Endothelial cell of umbilical vein (primary cell): ENCODE results near the gene USP11. TPM values are rescaled to one million over a fixed set of nuclear protein-coding genes. Genes with fewer than 3 reads are reported as not detected.
A peak's percentile ranks its signal among the peaks of the same experiment; 100 is the strongest.

ENCODE experiments used
- BruUV-seq: library from RNA; stranded (reverse); fragments of 400-500 nt; replicated peaks from 2 replicates; lab custom pipeline; 2021; lab: Mats Ljungman, UMichigan
- CTCF ChIA-PET: fragments of 300-600, 350-600 bp; sonication (Branson Sonifier 250); formaldehyde crosslinking; loops from one replicate; lab custom pipeline; 2021; ENCODE audit warnings: antibody characterized with exemption, inconsistent platforms; lab: Charles Lee
- POLR2A ChIA-PET: fragments of 300-600, 350-600 bp; sonication (Branson Sonifier 250); formaldehyde crosslinking; loops from one replicate; lab custom pipeline; 2021; ENCODE audit warnings: antibody characterized with exemption, inconsistent platforms; lab: Charles Lee
- DNase-seq: peaks from one replicate; pipeline ENCODE4 v3.0.0-alpha.2; 2011; ENCODE audit warnings: low read depth, low spot score
- FAIRE-seq: peaks from 2 replicates; lab custom pipeline; 2011; peaks lifted over from hg19 to GRCh38; lab: Jason Lieb, UNC
- H2AFZ ChIP-seq: 2 replicates; pipeline ENCODE4 v1.6.0; 2012; ENCODE audit warnings: low read depth, low read length, control low read depth, inconsistent platforms
- H3K27ac ChIP-seq: 2 replicates; pipeline ENCODE4 v1.5.1; 2011; ENCODE audit warnings: low read depth, mild to moderate bottlenecking, control low read depth, low read length, moderate library complexity; ENCODE audit not compliant: insufficient read depth
- H3K27me3 ChIP-seq, 2 experiments: 2 replicates each; pipeline versions ENCODE4 v1.6.0 to v1.6.1; 2011; ENCODE audit warnings: low read length in 2 of 2, mixed read lengths in 1 of 2; ENCODE audit not compliant: control insufficient read depth in 2 of 2, insufficient read depth in 2 of 2
- H3K36me3 ChIP-seq, 2 experiments: 2 replicates in 1 of 2; 3 replicates in 1 of 2; pipeline ENCODE4 v1.5.1; 2011; ENCODE audit warnings: low read length in 2 of 2, mild to moderate bottlenecking in 1 of 2, moderate library complexity in 1 of 2; ENCODE audit not compliant: control insufficient read depth in 2 of 2, insufficient read depth in 2 of 2; ENCODE audit errors: extremely low read depth in 1 of 2
- H3K4me1 ChIP-seq: 3 replicates; pipeline ENCODE4 v1.5.1; 2011; ENCODE audit warnings: mild to moderate bottlenecking, low read length; ENCODE audit not compliant: control insufficient read depth, insufficient read depth; ENCODE audit errors: extremely low read depth
- H3K4me2 ChIP-seq: 2 replicates; pipeline ENCODE4 v1.6.1; 2011; ENCODE audit warnings: low read length, control low read depth, mixed read lengths; ENCODE audit not compliant: insufficient read depth
- H3K4me3 ChIP-seq, 3 experiments: fragments of 200-600 bp in 1 of 3; sonication (generic), shearing (Covaris generic) in 1 of 3; replicated peaks in 1 of 3; 2 replicates each; pipeline ENCODE4 v1.5.1; 2011 to 2016; ENCODE audit warnings: control low read depth in 3 of 3, low read length in 3 of 3, mild to moderate bottlenecking in 2 of 3, inconsistent platforms in 1 of 3, low read depth in 1 of 3, moderate library complexity in 1 of 3; ENCODE audit not compliant: insufficient read depth in 1 of 3
- H3K79me2 ChIP-seq: 2 replicates; pipeline ENCODE4 v1.6.0; 2012; ENCODE audit warnings: low read length, inconsistent platforms; ENCODE audit not compliant: control insufficient read depth, insufficient read depth
- H3K9ac ChIP-seq: replicated peaks from 2 replicates; pipeline ENCODE3; 2011; ENCODE audit warnings: low read length, control low read depth; ENCODE audit not compliant: insufficient read depth; ENCODE audit errors: extremely low read depth
- H3K9me1 ChIP-seq: replicated peaks from 3 replicates; pipeline ENCODE4 v1.6.0; 2011; ENCODE audit warnings: mild to moderate bottlenecking, low read length; ENCODE audit not compliant: control insufficient read depth, insufficient read depth; ENCODE audit errors: extremely low read depth
- H3K9me3 ChIP-seq: replicated peaks from 2 replicates; pipeline ENCODE4 v1.5.1; 2012; ENCODE audit warnings: low read length, inconsistent platforms; ENCODE audit not compliant: control insufficient read depth, insufficient read depth
- H4K20me1 ChIP-seq: replicated peaks from 2 replicates; pipeline ENCODE3; 2011; ENCODE audit warnings: mild to moderate bottlenecking, low read length; ENCODE audit not compliant: control insufficient read depth, insufficient read depth; ENCODE audit errors: extremely low read depth
- MYC ChIP-seq: IDR thresholded peaks from one replicate; pipeline ENCODE4 v1.6.1; 2011; ENCODE audit warnings: mild to moderate bottlenecking, low read depth, low read length
- POLR2A ChIP-seq: IDR thresholded peaks from 2 replicates; pipeline ENCODE4 v1.6.1; 2012; ENCODE audit warnings: low read depth, mild to moderate bottlenecking, control low read depth, low read length
- POLR2AphosphoS5 ChIP-seq: IDR thresholded peaks from 2 replicates; pipeline ENCODE4 v1.6.1; 2012; ENCODE audit warnings: low read depth, mild to moderate bottlenecking, control low read depth, low read length, moderate library complexity; ENCODE audit not compliant: insufficient read depth
- dilution Hi-C: fragments of 300-500 bp; cut with MboI; formaldehyde crosslinking; loops from one replicate; pipeline ENCODE4 v1.15.0; 2019; ENCODE audit warnings: low sequenced_read_pairs; ENCODE audit not compliant: extremely low pct_ligation_motif_present
- intact Hi-C: fragments of 100-400 bp; cut with micrococcal nuclease; formaldehyde crosslinking; loops from one replicate; pipeline ENCODE4 v1.10.0; 2022
- polyA plus RNA-seq, 4 experiments: library from polyadenylated mRNA; depleted of rRNA in 3 of 4; stranded (reverse) in 3 of 4; unstranded in 1 of 4; fragments of >200 nt; gene quantifications; 2 replicates each; pipeline versions ENCODE4 v1.2.1 to v1.2.3, GENCODE V29; 2011 to 2012; ENCODE audit warnings: missing spikeins in 1 of 4
- small RNA-seq: library from RNA; depleted of rRNA; stranded (forward); fragments of <200 nt; gene quantifications from one replicate; pipeline ENCODE3, GENCODE V24; 2012; ENCODE audit warnings: low replicate concordance, low read depth; ENCODE audit not compliant: insufficient read depth, insufficient read length
- total RNA-seq: library from RNA; stranded (reverse); gene quantifications from 2 replicates; pipeline ENCODE4 v1.2.3, GENCODE V29; 2021

USP11 gene
- total and polyA plus RNA-seq, 2 donors (not counting 3 experiments of a cell fraction or from before 2014, with no cell fraction given): 24.0 to 36.4 TPM

GRCh38 chrX:47296766-47297365 is 64.1 kb downstream of the USP11 start:
- no peak overlapping the region for H3K4me3 ChIP-seq
- H3K36me3 ChIP-seq: no peaks in the 10 kb centered on the region
- FAIRE-seq: peak; percentile 33
- no peak overlapping the region for H2AFZ ChIP-seq
- H3K27me3 ChIP-seq: peaks cover 0 to 4% of the 10 kb centered on the region in 2 experiments
- no peak for TF ChIP-seq POLR2A
- no peak for TF ChIP-seq MYC
- intact Hi-C loops (no loop called here), dilution Hi-C loops (no loop called here)
- H3K4me2 ChIP-seq: no peak overlapping the region
- no peak for DNase-seq
- no peaks in the 10 kb centered on the region for H3K79me2 ChIP-seq
- no peak overlapping the region for H3K27ac ChIP-seq
- BruUV-seq: no TSS peak
- H3K9ac ChIP-seq: no peak overlapping the region
- no peaks in the 10 kb centered on the region for H3K4me1 ChIP-seq
- no peaks in the 10 kb centered on the region for H4K20me1 ChIP-seq
- CTCF ChIA-PET: interaction anchor here (2.0 kb wide), 1 partner anchor 12 kb away, joined by 5 read pairs; no protein-coding TSS in a partner anchor
- POLR2A ChIA-PET: no interaction called here
- no peaks in the 10 kb centered on the region for H3K9me3 ChIP-seq
- H3K9me1 ChIP-seq: no peaks in the 10 kb centered on the region

GRCh38 chrX:47297874-47298273 is 65.1 kb downstream of the USP11 start:
- Histone ChIP-seq H3K4me1 (no peaks in the 10 kb centered on the region), H4K20me1 (no peaks in the 10 kb centered on the region), H3K9me3 (no peaks in the 10 kb centered on the region), H3K36me3 (no peaks in the 10 kb centered on the region), H3K4me3 (no peak overlapping the region), H3K27ac (no peak overlapping the region), H3K79me2 (no peaks in the 10 kb centered on the region), H3K9ac (no peak overlapping the region), H2AFZ (no peak overlapping the region), H3K4me2 (no peak overlapping the region), H3K9me1 (no peaks in the 10 kb centered on the region), H3K27me3 (no peaks in the 10 kb centered on the region)
- CTCF ChIA-PET: interaction anchor here (2.0 kb wide), 1 partner anchor 13 kb away, joined by 5 read pairs; no protein-coding TSS in a partner anchor
- dilution Hi-C loops (no loop called here), intact Hi-C loops (no loop called here)
- POLR2A ChIA-PET: no interaction called here
- no TSS peak for BruUV-seq
- no peak for TF ChIP-seq POLR2AphosphoS5
- FAIRE-seq (no peak), DNase-seq (no peak)

Small RNAs within 50 kb of the gene (small RNA-seq; reads per million reads assigned to genes)
- not detected for gene RN7SL785P

Other genes with a start within 250 kb of the USP11 start
- 0.73 and 1.4 TPM in 2 replicates for gene RGN, start 154.6 kb upstream of the USP11 start, total RNA-seq
- gene RGN, start 154.6 kb upstream of the USP11 start, polyA plus RNA-seq: 0.27 and 0.58 TPM in 2 replicates
- gene NDUFB11, start 88.3 kb upstream of the USP11 start, total RNA-seq: 65.2 and 79.8 TPM in 2 replicates
- 88.0 and 110 TPM in 2 replicates for gene NDUFB11, start 88.3 kb upstream of the USP11 start, polyA plus RNA-seq
- gene RBM10, start 87.8 kb upstream of the USP11 start, total RNA-seq: 49.6 and 51.5 TPM in 2 replicates
- 37.3 and 38.2 TPM in 2 replicates for gene RBM10, start 87.8 kb upstream of the USP11 start, polyA plus RNA-seq
- 236 and 237 TPM in 2 replicates for gene UBA1, start 39.2 kb upstream of the USP11 start, total RNA-seq
- 297 and 332 TPM in 2 replicates for gene UBA1, start 39.2 kb upstream of the USP11 start, polyA plus RNA-seq
- 99.2 and 99.9 TPM in 2 replicates for gene CDK16, start 14.3 kb upstream of the USP11 start, total RNA-seq
- gene CDK16, start 14.3 kb upstream of the USP11 start, polyA plus RNA-seq: 149 and 182 TPM in 2 replicates
- gene ZNF157, start 137.6 kb downstream of the USP11 start, total RNA-seq: not detected in 2 replicates
- not detected in 2 replicates for gene ZNF157, start 137.6 kb downstream of the USP11 start, polyA plus RNA-seq